LNCAP (cell line): ENCODE results near the gene CCDC148.

Source experiments
- CTCF ChIP-seq: fragments of 450-650 bp; IDR thresholded peaks from 2 replicates; pipeline ENCODE4 v1.5.1; 2017; ENCODE audit warnings: mild to moderate bottlenecking

CCDC148 gene

GRCh38 chr2:158305501-158305900, 151.1 kb downstream of the CCDC148 start:
- TF ChIP-seq CTCF: no peak

- TF ChIP-seq CTCF: no peak
Observed at GRCh38 chr2:158300394-158300793, 156.2 kb downstream of the CCDC148 start.

- TF ChIP-seq CTCF: no peak
Observed at GRCh38 chr2:158297606-158298005, 158.9 kb downstream of the CCDC148 start.

- TF ChIP-seq CTCF: no peak
Observed at GRCh38 chr2:158297120-158297519, 159.4 kb downstream of the CCDC148 start.

- TF ChIP-seq CTCF: no peak
Observed at GRCh38 chr2:158293722-158294121, 162.8 kb downstream of the CCDC148 start.

GRCh38 chr2:158291544-158292180, 164.9 kb downstream of the CCDC148 start:
- TF ChIP-seq CTCF: no peak

- no peak for TF ChIP-seq CTCF
Observed at GRCh38 chr2:158290225-158290624, 166.3 kb downstream of the CCDC148 start.
